ENCODE results near the gene INMT.
"Not testable (repeated sequence)": the region's sequence is repeated elsewhere in the genome, so short reads cannot be mapped to it uniquely, and the experiment has no call there.

Gene INMT

DNA sequence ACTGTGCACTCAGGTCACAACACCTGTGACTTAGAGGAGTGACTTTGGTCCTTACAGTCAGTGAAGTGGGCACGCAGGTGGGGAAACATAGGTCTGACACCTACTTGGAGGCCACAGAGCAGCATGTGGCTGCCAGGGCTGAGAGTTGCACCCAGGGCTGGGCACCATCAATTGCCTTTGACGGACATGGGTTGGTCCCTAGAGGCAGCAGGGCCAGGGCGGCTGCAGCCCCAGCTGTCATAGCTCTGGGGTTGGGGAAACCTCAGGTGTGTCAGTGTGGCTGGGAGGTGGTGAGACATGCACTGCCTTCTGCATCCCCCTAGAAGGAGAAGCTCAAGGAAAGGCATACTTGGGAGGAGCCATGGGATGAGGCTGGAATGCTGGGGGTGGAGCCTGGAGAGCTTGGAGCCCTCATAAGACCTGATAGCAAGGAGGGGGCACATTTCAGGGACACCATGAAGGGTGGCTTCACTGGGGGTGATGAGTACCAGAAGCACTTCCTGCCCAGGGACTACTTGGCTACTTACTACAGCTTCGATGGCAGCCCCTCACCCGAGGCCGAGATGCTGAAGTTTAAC lies at the start of gene INMT:
INMT (plus strand) TSS at position 440 of the 578 bp plus-strand sequence; CDS start at position 456, 16 bp downstream.
- no peak for DNase-seq

GRCh38 chr7:30702200-30702599 lies 49.7 kb upstream of the INMT start:
- DNase-seq = peak; percentile 30 to 35

GRCh38 chr7:30703756-30704155 lies 48.2 kb upstream of the INMT start:
- DNase-seq = no peak

- DNase-seq = no peak
These were observed 46.9 kb upstream of the INMT start for GRCh38 chr7:30705008-30705407.

DNA sequence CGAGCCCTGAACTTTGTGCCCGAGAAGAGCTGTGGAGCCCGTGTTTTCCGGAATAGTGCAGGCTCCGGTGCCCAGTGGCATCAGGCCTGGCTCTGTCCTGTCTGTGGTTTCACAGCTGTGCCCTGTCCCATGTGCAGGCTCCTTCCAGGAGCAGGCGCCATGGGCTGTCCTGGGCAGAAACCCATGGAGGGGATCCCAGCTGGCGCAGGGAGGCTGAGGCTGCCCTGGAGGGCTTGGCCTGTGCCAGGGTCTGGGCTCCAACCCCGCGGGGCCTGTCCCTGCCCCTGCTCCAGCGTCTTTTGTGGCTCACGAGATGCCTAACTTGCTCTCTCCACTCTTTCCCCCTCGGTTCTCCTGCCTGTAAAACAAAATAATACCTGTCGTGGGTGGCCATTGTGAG lies 46.3 kb upstream of the INMT start:
- DNase-seq = no peak

- DNase-seq = no peak
These were observed 45.6 kb upstream of the INMT start for GRCh38 chr7:30706316-30706715.

GRCh38 chr7:30706908-30707307 lies 45.0 kb upstream of the INMT start:
- DNase-seq = no peak

- DNase-seq = no peak
These were observed 44.3 kb upstream of the INMT start for GRCh38 chr7:30707391-30708357.

DNA sequence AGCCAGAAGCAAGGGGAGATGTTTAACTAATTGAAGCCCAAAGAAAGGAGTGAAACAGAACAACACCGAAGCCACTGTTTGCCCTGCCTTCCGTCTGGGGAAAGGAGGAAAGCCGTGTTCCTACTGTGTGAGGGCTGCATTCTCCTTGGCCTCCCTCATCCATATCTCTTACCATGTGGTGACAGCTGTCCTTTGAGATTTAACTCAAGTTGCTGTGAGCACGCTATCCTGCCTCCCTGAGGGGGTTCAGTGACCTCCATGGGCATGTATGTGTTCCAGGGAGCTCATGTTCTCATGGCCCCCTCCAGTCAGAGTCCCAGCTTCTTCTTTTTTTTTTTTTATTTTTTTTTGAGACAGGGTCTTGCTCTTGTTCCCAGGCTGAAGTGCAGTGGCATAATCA lies 43.5 kb upstream of the INMT start:
- no peak for DNase-seq

- no peak for DNase-seq
These were observed 43.0 kb upstream of the INMT start for GRCh38 chr7:30708983-30709382.

GRCh38 chr7:30709549-30709948 lies 42.4 kb upstream of the INMT start:
- no peak for DNase-seq

DNA sequence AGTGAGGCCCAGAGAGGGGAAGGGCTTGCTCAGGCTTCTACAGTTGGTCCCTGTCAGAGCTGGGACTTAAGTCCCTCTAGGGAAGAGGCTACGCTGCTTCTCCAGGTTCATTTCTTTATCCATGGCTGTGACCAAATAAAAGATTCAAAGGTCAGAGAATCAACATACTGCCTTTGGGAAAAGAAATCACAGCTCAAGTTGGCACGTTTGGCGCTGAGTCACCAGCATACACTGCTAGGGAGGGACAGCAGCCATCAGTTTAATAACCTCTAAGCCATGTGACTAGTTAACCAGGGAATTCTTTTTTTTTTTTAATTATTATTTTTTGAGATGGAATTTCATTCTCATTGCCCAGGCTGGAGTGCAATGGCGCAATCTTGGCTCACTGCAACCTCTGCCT lies 41.3 kb upstream of the INMT start:
- DNase-seq = no peak

DNA sequence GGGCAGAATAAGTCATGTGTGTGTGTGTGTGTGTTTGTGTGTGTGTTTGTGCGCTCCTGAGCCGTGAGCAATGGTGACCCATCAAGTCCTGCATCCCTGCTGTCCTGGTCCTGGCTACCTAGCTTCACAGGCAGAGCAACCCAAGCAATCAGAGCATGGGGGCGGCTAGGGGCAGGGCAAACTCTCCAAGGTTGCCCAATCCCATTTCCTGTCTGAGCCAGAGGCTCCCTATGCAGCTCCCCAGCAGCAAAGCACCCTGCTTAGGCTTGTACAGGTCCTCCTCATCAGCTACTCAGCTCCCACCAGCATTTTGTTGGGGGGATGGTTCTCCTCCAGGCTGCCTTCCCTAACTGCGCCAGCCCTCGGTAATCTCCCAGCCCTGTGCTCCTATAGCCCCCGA lies 38.5 kb upstream of the INMT start:
- no peak for DNase-seq

GRCh38 chr7:30714129-30714528 lies 37.8 kb upstream of the INMT start:
- DNase-seq = no peak

DNA sequence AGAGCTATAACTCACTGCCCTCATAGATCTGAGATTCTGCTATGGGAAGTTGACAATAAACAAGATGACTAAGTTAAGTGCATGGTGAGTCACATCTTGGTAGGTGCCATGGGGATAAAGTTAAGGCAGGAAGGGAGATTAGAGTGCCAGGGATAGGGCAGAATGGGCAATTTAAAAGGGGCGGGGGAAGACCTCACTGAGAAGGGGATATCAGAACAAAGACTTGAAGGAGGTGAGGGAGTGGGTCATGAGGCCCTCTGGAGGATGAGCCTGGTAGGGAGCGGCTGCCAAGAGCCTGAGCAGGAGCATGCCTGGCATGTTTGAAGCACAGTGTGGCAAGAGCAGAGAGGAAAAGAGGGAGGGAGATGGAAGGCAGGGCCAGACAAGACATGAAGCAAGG lies 34.8 kb upstream of the INMT start:
- DNase-seq = no peak

DNA sequence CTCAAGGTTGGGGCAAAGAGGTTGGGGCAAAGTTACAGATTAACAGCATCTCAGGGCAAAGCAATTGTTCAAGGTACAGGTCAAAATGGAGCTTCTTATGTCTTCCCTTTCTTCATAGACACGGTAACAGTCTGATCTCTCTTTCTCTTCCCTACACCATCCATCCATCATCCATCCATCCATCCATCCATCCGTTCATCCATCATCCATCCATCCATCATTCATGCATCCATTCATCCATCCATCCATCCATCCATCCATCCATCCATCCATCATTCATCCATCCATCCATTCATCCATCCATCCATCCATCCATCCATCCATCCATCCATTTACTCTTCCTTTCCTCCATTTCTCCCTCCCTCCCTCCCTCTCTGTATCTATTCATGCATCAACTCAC lies 32.5 kb upstream of the INMT start:
- not testable (repeated sequence) for DNase-seq

DNA sequence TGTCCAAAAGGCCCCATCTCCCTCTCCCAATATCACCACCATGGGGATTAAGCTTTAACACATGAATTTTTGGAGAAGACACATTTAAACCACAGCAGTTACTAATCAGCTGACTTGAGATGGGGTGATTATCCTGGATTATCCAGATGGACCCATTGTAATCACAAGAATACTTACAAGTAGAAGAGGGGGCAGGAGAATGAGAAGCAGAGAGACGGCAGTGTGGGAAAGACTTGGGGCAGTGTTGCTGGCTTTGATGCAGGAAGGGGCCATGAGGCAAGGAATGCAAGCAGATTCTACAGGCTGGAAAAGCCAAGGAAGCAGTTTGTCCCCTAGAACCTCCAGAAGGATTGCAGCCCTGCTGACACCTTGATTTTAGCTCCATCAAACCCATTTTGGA lies 30.7 kb upstream of the INMT start:
- DNase-seq = no peak

- no peak for DNase-seq
These were observed 29.7 kb upstream of the INMT start for GRCh38 chr7:30722187-30722586.

DNA sequence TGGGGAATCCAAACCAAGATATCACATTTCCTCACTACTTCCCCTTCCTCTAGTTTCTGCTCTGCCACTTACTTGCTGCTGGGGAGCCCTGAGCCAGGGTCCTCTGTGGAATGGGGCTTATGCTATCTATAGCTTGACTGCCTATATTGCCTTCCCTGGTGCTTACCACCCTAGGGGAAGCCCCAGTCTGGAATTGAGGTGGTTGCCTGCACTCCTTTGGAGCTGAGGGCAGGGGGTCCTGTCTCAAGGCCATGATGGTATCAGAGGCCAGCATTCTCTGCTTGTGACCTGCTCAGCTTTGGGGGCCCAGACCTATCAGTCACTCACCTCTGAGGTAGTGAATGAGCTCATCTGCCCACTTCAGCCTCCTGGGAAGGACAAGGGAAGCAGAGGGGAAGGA lies 29.3 kb upstream of the INMT start:
- DNase-seq = no peak

DNA sequence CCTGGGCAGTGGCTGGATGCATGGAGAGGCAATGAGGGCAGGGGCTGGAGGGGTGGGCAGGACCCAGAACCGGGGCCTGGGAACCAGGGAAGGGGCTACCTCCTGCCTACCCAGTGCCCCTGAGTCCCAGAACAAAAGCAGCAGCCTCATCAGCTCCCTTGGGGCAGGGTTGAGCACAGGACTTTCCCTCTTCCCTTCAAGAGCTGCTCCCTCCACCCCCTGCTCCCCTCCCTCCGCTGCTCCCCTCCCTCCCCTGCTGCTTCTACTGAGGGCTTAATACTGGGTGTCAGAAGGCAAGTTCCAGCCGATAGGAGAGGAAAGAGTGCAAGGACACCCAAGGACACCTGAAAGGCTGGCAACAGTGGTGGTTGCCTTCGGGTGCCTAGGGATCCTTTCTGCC lies 28.2 kb upstream of the INMT start:
- no peak for DNase-seq

- DNase-seq = peak in 1 of 2 donors; percentile 17
These were observed 25.5 kb upstream of the INMT start for GRCh38 chr7:30726296-30727006.

GRCh38 chr7:30727061-30727945 lies 24.6 kb upstream of the INMT start:
- peak; percentile 41 to 64 for DNase-seq

Data from CD4-positive, alpha-beta T cell treated with Interleukin-1 beta for 1 hour (primary cell).